Peyer's patch (tissue), 4 donors: ENCODE data around the gene REEP2.

ENCODE experiments used
- POLR2A ChIP-seq, 2 donors: fragments of 450-650 bp; IDR thresholded peaks; one replicate each; pipeline ENCODE4 v1.5.1; 2017; ENCODE audit warnings: antibody characterized with exemption in 2 of 2, mild to moderate bottlenecking in 2 of 2, moderate library complexity in 2 of 2
- TF ChIP-seq, protein P1 (sequence below), 6 experiments: fragments of 450-650 bp in 4 of 6; fragments of 200-600 bp in 2 of 6; sonication (generic) in 1 of 6; IDR thresholded peaks; one replicate each; pipeline ENCODE4 v1.5.1; 2017 to 2019; ENCODE audit warnings: antibody characterized with exemption in 6 of 6, mild to moderate bottlenecking in 3 of 6, moderate library complexity in 1 of 6

DNA sequence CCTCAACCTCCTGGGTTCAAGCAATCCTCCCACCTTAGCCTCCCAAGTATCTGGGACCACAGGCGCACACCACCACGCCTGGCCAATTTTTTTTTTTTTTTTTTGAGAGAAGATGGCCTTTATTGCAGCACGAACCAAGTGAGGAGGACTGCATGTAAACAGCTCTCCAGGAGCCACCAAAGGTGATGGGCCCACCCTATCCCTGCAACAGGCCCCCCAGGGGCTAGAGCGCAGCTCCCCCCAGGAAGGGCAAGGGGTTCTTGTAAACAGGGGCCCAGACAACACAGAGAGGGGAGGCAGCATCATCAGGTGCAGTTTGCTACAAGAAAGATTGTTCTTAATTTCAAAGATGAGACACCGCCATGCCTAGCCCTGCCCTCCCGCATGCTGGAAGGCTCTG, 13.9 kb downstream of the REEP2 start:
- TF ChIP-seq, protein P1, sequence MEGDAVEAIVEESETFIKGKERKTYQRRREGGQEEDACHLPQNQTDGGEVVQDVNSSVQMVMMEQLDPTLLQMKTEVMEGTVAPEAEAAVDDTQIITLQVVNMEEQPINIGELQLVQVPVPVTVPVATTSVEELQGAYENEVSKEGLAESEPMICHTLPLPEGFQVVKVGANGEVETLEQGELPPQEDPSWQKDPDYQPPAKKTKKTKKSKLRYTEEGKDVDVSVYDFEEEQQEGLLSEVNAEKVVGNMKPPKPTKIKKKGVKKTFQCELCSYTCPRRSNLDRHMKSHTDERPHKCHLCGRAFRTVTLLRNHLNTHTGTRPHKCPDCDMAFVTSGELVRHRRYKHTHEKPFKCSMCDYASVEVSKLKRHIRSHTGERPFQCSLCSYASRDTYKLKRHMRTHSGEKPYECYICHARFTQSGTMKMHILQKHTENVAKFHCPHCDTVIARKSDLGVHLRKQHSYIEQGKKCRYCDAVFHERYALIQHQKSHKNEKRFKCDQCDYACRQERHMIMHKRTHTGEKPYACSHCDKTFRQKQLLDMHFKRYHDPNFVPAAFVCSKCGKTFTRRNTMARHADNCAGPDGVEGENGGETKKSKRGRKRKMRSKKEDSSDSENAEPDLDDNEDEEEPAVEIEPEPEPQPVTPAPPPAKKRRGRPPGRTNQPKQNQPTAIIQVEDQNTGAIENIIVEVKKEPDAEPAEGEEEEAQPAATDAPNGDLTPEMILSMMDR (IDR thresholded peaks at IDR 0.05), result no peak
- no peak for TF ChIP-seq POLR2A (IDR thresholded peaks at IDR 0.05)
